ENCODE results near the gene TMEM266. TPM values are rescaled to one million over a fixed set of nuclear protein-coding genes. Genes with fewer than 3 reads are reported as not detected.

Gene TMEM266
- total RNA-seq, 4 donors from 2014 or later, result 0.19 to 0.72 (median 0.38) TPM; not detected in 1

- TF ChIP-seq, protein P1, sequence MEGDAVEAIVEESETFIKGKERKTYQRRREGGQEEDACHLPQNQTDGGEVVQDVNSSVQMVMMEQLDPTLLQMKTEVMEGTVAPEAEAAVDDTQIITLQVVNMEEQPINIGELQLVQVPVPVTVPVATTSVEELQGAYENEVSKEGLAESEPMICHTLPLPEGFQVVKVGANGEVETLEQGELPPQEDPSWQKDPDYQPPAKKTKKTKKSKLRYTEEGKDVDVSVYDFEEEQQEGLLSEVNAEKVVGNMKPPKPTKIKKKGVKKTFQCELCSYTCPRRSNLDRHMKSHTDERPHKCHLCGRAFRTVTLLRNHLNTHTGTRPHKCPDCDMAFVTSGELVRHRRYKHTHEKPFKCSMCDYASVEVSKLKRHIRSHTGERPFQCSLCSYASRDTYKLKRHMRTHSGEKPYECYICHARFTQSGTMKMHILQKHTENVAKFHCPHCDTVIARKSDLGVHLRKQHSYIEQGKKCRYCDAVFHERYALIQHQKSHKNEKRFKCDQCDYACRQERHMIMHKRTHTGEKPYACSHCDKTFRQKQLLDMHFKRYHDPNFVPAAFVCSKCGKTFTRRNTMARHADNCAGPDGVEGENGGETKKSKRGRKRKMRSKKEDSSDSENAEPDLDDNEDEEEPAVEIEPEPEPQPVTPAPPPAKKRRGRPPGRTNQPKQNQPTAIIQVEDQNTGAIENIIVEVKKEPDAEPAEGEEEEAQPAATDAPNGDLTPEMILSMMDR (IDR thresholded peaks at IDR 0.05), result no peak
- ATAC-seq (ENCODE audit: low FRiP score), result no peak
Measured at GRCh38 chr15:76253691-76254473, 194.1 kb downstream of the TMEM266 start.

More at GRCh38 chr15:76253691-76254473, 194.1 kb downstream of the TMEM266 start:
- DNase-seq (ENCODE audit: low spot score), result no peak

Other genes with a start within 250 kb of the TMEM266 start
- 10 to 100 TPM; 27.8 to 54.1 (median 47.2) TPM for gene UBE2Q2, start 216.5 kb upstream of the TMEM266 start, total RNA-seq
- 10 to 100 TPM in 3 of 4 donors, 1 to 10 TPM in 1; 9.8 to 14.5 (median 11.7) TPM for gene FBXO22, start 156.1 kb upstream of the TMEM266 start, total RNA-seq
- 1 to 10 TPM in 3 of 4 donors, not detected in 1; 1.1 to 7.5 (median 2.9) TPM for gene NRG4, start 47.6 kb upstream of the TMEM266 start, total RNA-seq

All from omental fat pad (tissue), 4 donors.